Ishikawa (cell line): ENCODE data around the gene MEOX2.

Experiments
- CEBPB ChIP-seq: IDR thresholded peaks from 2 replicates; pipeline ENCODE4 v1.6.1; 2012
- CREB1 ChIP-seq: IDR thresholded peaks from 2 replicates; pipeline ENCODE4 v1.6.1; 2012; ENCODE audit warnings: low read depth
- EGR1 ChIP-seq: IDR thresholded peaks from 2 replicates; pipeline ENCODE4 v1.6.1; 2012
- EP300 ChIP-seq: IDR thresholded peaks from 2 replicates; pipeline ENCODE4 v1.6.1; 2012; ENCODE audit warnings: borderline replicate concordance
- FOXM1 ChIP-seq: IDR thresholded peaks from 2 replicates; pipeline ENCODE4 v1.6.1; 2012; ENCODE audit warnings: low read depth, borderline replicate concordance
- MAX ChIP-seq: IDR thresholded peaks from 2 replicates; pipeline ENCODE4 v1.6.1; 2012
- NFIC ChIP-seq: IDR thresholded peaks from 2 replicates; pipeline ENCODE4 v1.6.1; 2012
- RAD21 ChIP-seq: IDR thresholded peaks from 2 replicates; pipeline ENCODE4 v1.6.1; 2012; ENCODE audit warnings: low read depth
- REST ChIP-seq: IDR thresholded peaks from 2 replicates; pipeline ENCODE4 v1.6.1; 2012; ENCODE audit warnings: low read depth, mild to moderate bottlenecking
- TAF1 ChIP-seq: IDR thresholded peaks from 2 replicates; pipeline ENCODE4 v1.6.1; 2012; ENCODE audit warnings: low read depth, mild to moderate bottlenecking
- TCF12 ChIP-seq: IDR thresholded peaks from 2 replicates; pipeline ENCODE4 v1.6.1; 2012; ENCODE audit warnings: low read depth
- TEAD4 ChIP-seq: IDR thresholded peaks from 2 replicates; pipeline ENCODE4 v1.6.1; 2012
- USF1 ChIP-seq: IDR thresholded peaks from 2 replicates; pipeline ENCODE4 v1.6.1; 2012
- YY1 ChIP-seq: IDR thresholded peaks from 2 replicates; pipeline ENCODE4 v1.6.1; 2012; ENCODE audit warnings: low read depth
- ZBTB7A ChIP-seq: IDR thresholded peaks from 2 replicates; pipeline ENCODE4 v1.6.1; 2012; ENCODE audit warnings: low read depth

MEOX2 gene

GRCh38 chr7:15609287-15609686, 77.2 kb downstream of the MEOX2 start:
- TF ChIP-seq FOXM1 (no peak), CEBPB (peak; percentile 70), ZBTB7A (no peak), CREB1 (no peak)

GRCh38 chr7:15607529-15608210, 78.8 kb downstream of the MEOX2 start:
- TF ChIP-seq USF1 (no peak), FOXM1 (no peak), CEBPB (no peak), ZBTB7A (no peak), EGR1 (no peak), TCF12 (no peak), YY1 (no peak), CREB1 (no peak)

GRCh38 chr7:15606561-15606960, 79.9 kb downstream of the MEOX2 start:
- no peak for TF ChIP-seq ZBTB7A
- no peak for TF ChIP-seq NFIC
- no peak for TF ChIP-seq EP300
- TF ChIP-seq EGR1 = no peak

GRCh38 chr7:15604166-15604565, 82.3 kb downstream of the MEOX2 start:
- TF ChIP-seq CREB1 (no peak), EP300 (no peak), USF1 (no peak), NFIC (no peak), YY1 (no peak), ZBTB7A (no peak)

GRCh38 chr7:15603124-15603523, 83.4 kb downstream of the MEOX2 start:
- TF ChIP-seq TCF12 (no peak), EP300 (no peak), ZBTB7A (no peak), MAX (no peak), FOXM1 (no peak), CREB1 (no peak), USF1 (no peak), TEAD4 (no peak), CEBPB (no peak)

- TF ChIP-seq NFIC (peak; percentile 75), FOXM1 (peak; percentile 22; the same call in 1 of the 2 replicates), TEAD4 (peak; percentile 58), TAF1 (no peak), MAX (no peak)
These were observed 84.2 kb downstream of the MEOX2 start for GRCh38 chr7:15602236-15602635.

GRCh38 chr7:15601175-15601574, 85.3 kb downstream of the MEOX2 start:
- no peak for TF ChIP-seq USF1
- TF ChIP-seq CREB1 = no peak
- TF ChIP-seq NFIC = no peak
- no peak for TF ChIP-seq REST
- TF ChIP-seq EGR1 = no peak
- TF ChIP-seq RAD21 = no peak
- TF ChIP-seq YY1 = no peak
- no peak for TF ChIP-seq TAF1
- no peak for TF ChIP-seq TCF12
- TF ChIP-seq CEBPB = no peak
- TF ChIP-seq MAX = no peak
- no peak for TF ChIP-seq FOXM1
- TF ChIP-seq EP300 = no peak

- TF ChIP-seq CREB1 (no peak), EP300 (no peak), TEAD4 (no peak), TCF12 (no peak), RAD21 (no peak), REST (no peak), NFIC (no peak), EGR1 (no peak), ZBTB7A (no peak), MAX (no peak), YY1 (no peak), CEBPB (no peak), USF1 (no peak), TAF1 (no peak), FOXM1 (no peak)
These were observed 86.2 kb downstream of the MEOX2 start for GRCh38 chr7:15600298-15600697.
